H1 (cell line): ENCODE results near the gene RIPK4. TPM values are rescaled to one million over a fixed set of nuclear protein-coding genes. Genes with fewer than 3 reads are reported as not detected.

ENCODE experiments used
- CTCF ChIA-PET: fragments of 300-600 bp; sonication (Branson Sonifier 250); formaldehyde crosslinking; loops from one replicate; lab custom pipeline; 2021; ENCODE audit not compliant: partially characterized antibody; lab: Charles Lee
- POLR2A ChIA-PET: fragments of 300-600 bp; sonication (Branson Sonifier 250); formaldehyde crosslinking; loops from one replicate; lab custom pipeline; 2021; ENCODE audit warnings: inconsistent platforms; ENCODE audit not compliant: partially characterized antibody; lab: Charles Lee
- DNase-seq, 2 experiments: peaks; one replicate each; pipeline versions ENCODE4 v3.0.0 to v3.0.0-alpha.2; 2010 to 2022; ENCODE audit warnings: low spot score in 2 of 2, low read depth in 1 of 2, mixed read lengths in 1 of 2
- FAIRE-seq: peaks from 2 replicates; lab custom pipeline; 2011; peaks lifted over from hg19 to GRCh38; lab: Jason Lieb, UNC
- H2AFZ ChIP-seq: 2 replicates; pipeline ENCODE4 v1.8.1; 2012; ENCODE audit warnings: low read length, inconsistent platforms
- H2AK5ac ChIP-seq: 2 replicates; pipeline ENCODE4 v1.6.1; 2013; ENCODE audit warnings: low read depth, low read length
- H2BK120ac ChIP-seq: replicated peaks from 2 replicates; pipeline ENCODE3; 2013; ENCODE audit warnings: low read depth, low read length, inconsistent platforms
- H2BK12ac ChIP-seq: 2 replicates; pipeline ENCODE4 v1.6.1; 2013; ENCODE audit warnings: low read depth, low read length
- H2BK15ac ChIP-seq: 2 replicates; pipeline ENCODE4 v1.6.1; 2013; ENCODE audit warnings: low read length
- H2BK20ac ChIP-seq: 2 replicates; pipeline ENCODE4 v1.6.1; 2013; ENCODE audit warnings: low read length
- H2BK5ac ChIP-seq: 2 replicates; pipeline ENCODE4 v1.6.1; 2013; ENCODE audit warnings: low read depth, low read length
- H3K14ac ChIP-seq: 2 replicates; pipeline ENCODE4 v1.6.1; 2013; ENCODE audit warnings: inconsistent platforms; ENCODE audit not compliant: insufficient read length
- H3K18ac ChIP-seq: 2 replicates; pipeline ENCODE4 v1.6.1; 2013; ENCODE audit warnings: low read length; ENCODE audit errors: extremely low read depth
- H3K23ac ChIP-seq: 2 replicates; pipeline ENCODE4 v1.6.1; 2013; ENCODE audit warnings: inconsistent platforms; ENCODE audit not compliant: insufficient read length
- H3K23me2 ChIP-seq: 2 replicates; pipeline ENCODE4 v1.6.1; 2013; ENCODE audit warnings: low read depth, low read length
- H3K27ac ChIP-seq: 2 replicates; pipeline ENCODE4 v1.6.1; 2011; ENCODE audit warnings: low read depth, low read length, inconsistent platforms
- H3K27me3 ChIP-seq, 4 experiments: replicated peaks in 1 of 4; 1 replicate in 1 of 4; 2 replicates in 3 of 4; pipeline versions ENCODE4 v1.6.1 to v1.8.1; 2011 to 2013; ENCODE audit warnings: low read length in 3 of 4, mild to moderate bottlenecking in 3 of 4, inconsistent platforms in 2 of 4, mixed read lengths in 2 of 4, moderate library complexity in 1 of 4; ENCODE audit not compliant: control insufficient read depth in 3 of 4, insufficient read depth in 3 of 4; ENCODE audit errors: extremely low read depth in 1 of 4
- H3K36me3 ChIP-seq, 4 experiments: 2 replicates each; pipeline versions ENCODE4 v1.6.1 to v1.8.1; 2011 to 2013; ENCODE audit warnings: mild to moderate bottlenecking in 4 of 4, low read length in 3 of 4, moderate library complexity in 2 of 4, control low read depth in 1 of 4, inconsistent platforms in 1 of 4; ENCODE audit not compliant: insufficient read depth in 4 of 4, control insufficient read depth in 2 of 4
- H3K4ac ChIP-seq: replicated peaks from 2 replicates; pipeline ENCODE3; 2013; ENCODE audit warnings: low read length, low read depth, mixed read lengths, inconsistent platforms; ENCODE audit not compliant: insufficient read length
- H3K4me1 ChIP-seq, 4 experiments: replicated peaks in 1 of 4; 1 replicate in 1 of 4; 2 replicates in 3 of 4; pipeline versions ENCODE4 v1.6.1 to v1.8.1; 2011 to 2013; ENCODE audit warnings: low read length in 3 of 4, inconsistent platforms in 2 of 4, mixed read lengths in 1 of 4; ENCODE audit not compliant: insufficient read depth in 4 of 4, control insufficient read depth in 3 of 4
- H3K4me2 ChIP-seq, 2 experiments: 2 replicates each; pipeline versions ENCODE4 v1.6.1 to v1.8.1; 2011 to 2013; ENCODE audit warnings: low read depth in 2 of 2, low read length in 2 of 2, control low read depth in 1 of 2, inconsistent platforms in 1 of 2, mild to moderate bottlenecking in 1 of 2; ENCODE audit not compliant: insufficient read depth in 1 of 2
- H3K4me3 ChIP-seq, 4 experiments: fragments of 200-600, 300-600 bp in 1 of 4; sonication (generic), shearing (Covaris generic), sonication (Bioruptor Twin) in 1 of 4; 2 replicates each; pipeline versions ENCODE4 v1.5.1 to v1.8.1; 2011 to 2016; ENCODE audit warnings: low read length in 4 of 4, low read depth in 3 of 4, control low read depth in 2 of 4, inconsistent platforms in 2 of 4, mild to moderate bottlenecking in 2 of 4, mixed read lengths in 1 of 4, moderate library complexity in 1 of 4; ENCODE audit not compliant: insufficient read depth in 2 of 4; ENCODE audit errors: extremely low read depth in 1 of 4
- H3K56ac ChIP-seq: replicated peaks from 2 replicates; pipeline ENCODE3; 2013; ENCODE audit warnings: low read depth, mild to moderate bottlenecking, mixed read lengths, low read length, inconsistent platforms; ENCODE audit not compliant: insufficient read length
- H3K79me1 ChIP-seq: 2 replicates; pipeline ENCODE4 v1.6.1; 2013; ENCODE audit warnings: low read depth, low read length, control low read depth
- H3K79me2 ChIP-seq, 2 experiments: 2 replicates each; pipeline versions ENCODE4 v1.6.1 to v1.8.1; 2012 to 2013; ENCODE audit warnings: low read length in 2 of 2, mild to moderate bottlenecking in 2 of 2, inconsistent platforms in 1 of 2; ENCODE audit not compliant: insufficient read depth in 2 of 2, control insufficient read depth in 1 of 2
- H3K9ac ChIP-seq, 4 experiments: replicated peaks in 1 of 4; 1 replicate in 1 of 4; 2 replicates in 3 of 4; pipeline versions ENCODE4 v1.6.1 to v1.8.1; 2011 to 2013; ENCODE audit warnings: low read depth in 3 of 4, low read length in 3 of 4, control low read depth in 2 of 4, mild to moderate bottlenecking in 2 of 4, moderate library complexity in 2 of 4, inconsistent platforms in 1 of 4; ENCODE audit errors: extremely low read depth in 1 of 4
- H3K9me3 ChIP-seq, 2 experiments: 2 replicates each; pipeline versions ENCODE4 v1.6.1 to v1.8.1; 2012 to 2013; ENCODE audit warnings: mild to moderate bottlenecking in 2 of 2, moderate library complexity in 2 of 2, control low read depth in 1 of 2, inconsistent platforms in 1 of 2, low read depth in 1 of 2, low read length in 1 of 2, mixed read lengths in 1 of 2; ENCODE audit not compliant: insufficient read depth in 2 of 2
- H4K20me1 ChIP-seq, 2 experiments: replicated peaks in 1 of 2; 2 replicates each; pipeline versions ENCODE3 to v1.8.1; 2011 to 2013; ENCODE audit warnings: inconsistent platforms in 2 of 2, low read length in 2 of 2, mild to moderate bottlenecking in 1 of 2; ENCODE audit not compliant: insufficient read depth in 2 of 2, control insufficient read depth in 1 of 2
- H4K5ac ChIP-seq: 2 replicates; pipeline ENCODE4 v1.6.1; 2013; ENCODE audit warnings: low read length, low read depth, mixed read lengths, inconsistent platforms; ENCODE audit not compliant: insufficient read length
- H4K8ac ChIP-seq: 2 replicates; pipeline ENCODE4 v1.8.0; 2013; ENCODE audit warnings: mild to moderate bottlenecking, moderate library complexity, low read length, inconsistent platforms; ENCODE audit not compliant: insufficient read depth; ENCODE audit errors: extremely low read depth
- H4K91ac ChIP-seq: replicated peaks from 2 replicates; pipeline ENCODE3; 2013; ENCODE audit warnings: low read length, mixed read lengths, inconsistent platforms; ENCODE audit not compliant: insufficient read length
- ASH2L ChIP-seq: fragments of 200-600, 300-600 bp; sonication (generic); IDR thresholded peaks from one replicate; pipeline ENCODE4 v1.7.1; 2017; ENCODE audit warnings: low read length
- CBX5 ChIP-seq: fragments of 300-800, 300-1000 bp; sonication (generic); IDR thresholded peaks from 2 replicates; pipeline ENCODE4 v1.7.1; 2016; ENCODE audit warnings: antibody characterized with exemption, low read length, low read depth
- HDAC6 ChIP-seq: IDR thresholded peaks from one replicate; pipeline ENCODE4 v1.7.1; 2012; ENCODE audit warnings: low read depth, mild to moderate bottlenecking, inconsistent platforms, low read length, moderate library complexity
- RNF2 ChIP-seq: fragments of 200-900, 300-1000 bp; sonication (generic); IDR thresholded peaks from 2 replicates; pipeline ENCODE4 v1.7.1; 2016; ENCODE audit warnings: borderline replicate concordance, low read depth, mild to moderate bottlenecking, antibody characterized with exemption, low read length; ENCODE audit not compliant: poor library complexity, severe bottlenecking; ENCODE audit errors: missing control alignments
- SIX5 ChIP-seq: IDR thresholded peaks from 2 replicates; pipeline ENCODE4 v1.6.1; 2011; ENCODE audit warnings: mild to moderate bottlenecking, low read depth, low read length
- SP2 ChIP-seq: IDR thresholded peaks from 2 replicates; pipeline ENCODE4 v1.6.1; 2012; ENCODE audit warnings: mild to moderate bottlenecking, low read length, inconsistent platforms
- TBP ChIP-seq: IDR thresholded peaks from 2 replicates; pipeline ENCODE4 v1.6.1; 2011; ENCODE audit warnings: low read depth, low read length, improper control_type of control experiment
- TEAD4 ChIP-seq: IDR thresholded peaks from 2 replicates; pipeline ENCODE4 v1.6.1; 2012; ENCODE audit warnings: low read depth, low read length, inconsistent platforms, mixed read lengths
- USF2 ChIP-seq: IDR thresholded peaks from 2 replicates; pipeline ENCODE4 v1.6.1; 2011; ENCODE audit warnings: low read length, improper control_type of control experiment
- WGBS, 2 experiments: shearing (Covaris generic) in 1 of 2; methylation state at CpG; one replicate each; pipeline versions ENCODE4 v1.1.6 to v1.1.7; 2013 to 2015; ENCODE audit warnings: low lambda C conversion rate in 2 of 2, mixed read lengths in 2 of 2, inconsistent platforms in 1 of 2, low coverage in 1 of 2, missing lambda C conversion rate in 1 of 2; ENCODE audit not compliant: insufficient replicate concordance in 2 of 2, insufficient coverage in 1 of 2, insufficient read length in 1 of 2; ENCODE audit errors: extremely low coverage in 1 of 2, missing lambda C conversion rate in 1 of 2; 5-methylcytosine and 5-hydroxymethylcytosine counted together
- polyA plus RNA-seq, 7 experiments: library from polyadenylated mRNA; depleted of rRNA in 3 of 7; stranded (reverse) in 5 of 7; unstranded in 2 of 7; fragments of >200 nt in 5 of 7; fragments of 200-250 nt in 2 of 7; gene quantifications; 1 replicate in 5 of 7; 2 replicates in 1 of 7; 4 replicates in 1 of 7; pipeline versions ENCODE4 v1.2.1 to v1.2.3, GENCODE V29; 2011 to 2013; ENCODE audit warnings: missing spikeins in 2 of 7, mixed read lengths in 2 of 7
- total RNA-seq: library from RNA; stranded (reverse); fragmentation: NEBNext Ultra II Directional; extraction: Animal tissue kit (Norgen Biotek cat#: 25700); gene quantifications from 2 replicates; pipeline ENCODE4 v1.2.1, GENCODE V29; 2021
- TF ChIP-seq, protein P1 (sequence below): IDR thresholded peaks from 2 replicates; pipeline ENCODE4 v1.6.1; 2011; ENCODE audit warnings: low read depth, mild to moderate bottlenecking, low read length; ENCODE audit not compliant: insufficient read depth

Gene RIPK4
- total and polyA plus RNA-seq, 2 of the 8 experiments (the other 6 are each of a cell fraction or from before 2014, with no cell fraction given) = 2.7 to 5.6 TPM

DNA sequence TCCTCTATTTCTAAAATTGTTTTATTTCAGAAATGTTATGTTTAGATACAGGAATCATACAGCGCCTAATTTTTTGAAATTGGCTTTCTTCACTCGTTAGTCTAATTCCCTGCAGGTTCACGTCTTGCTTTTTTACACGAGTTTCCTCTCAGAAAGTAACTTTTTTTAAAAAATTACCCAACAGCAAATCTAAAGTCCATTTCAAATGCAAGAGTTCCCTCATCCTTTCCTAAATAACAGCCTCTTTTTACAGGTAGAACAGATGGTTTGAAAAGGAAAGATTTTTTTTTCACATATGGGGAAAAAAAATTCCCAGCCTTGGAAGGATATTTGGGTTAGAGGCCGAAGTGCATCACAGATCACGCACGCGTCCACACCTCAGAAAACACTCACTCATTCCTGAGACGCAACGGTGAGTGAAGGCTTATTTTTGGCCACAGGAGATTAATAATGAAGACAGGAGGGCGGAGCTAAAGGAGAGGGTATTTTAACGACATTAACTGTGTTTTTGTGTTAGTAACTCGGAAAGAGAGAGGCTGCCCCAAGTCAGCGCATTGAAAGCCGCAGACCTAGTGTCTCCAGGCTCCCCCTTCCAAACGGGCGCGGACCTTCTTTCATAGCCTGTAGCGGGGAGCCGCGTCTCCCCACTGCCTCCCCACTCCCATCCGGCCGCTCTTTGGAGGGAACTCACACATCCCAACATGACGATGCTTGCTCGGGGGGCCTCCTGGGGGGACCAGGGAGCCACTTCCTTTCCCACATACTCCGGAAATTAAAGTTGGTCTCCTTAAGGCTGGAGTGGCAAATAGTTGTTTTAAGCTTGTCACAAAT is 969 bp upstream of the RIPK4 start:
- no peak overlapping the region for H4K5ac ChIP-seq
- no peak overlapping the region for H2BK20ac ChIP-seq
- H3K4me1 ChIP-seq = peaks cover 19 to 43% (median 34%) of the 10 kb centered on the region in 4 experiments
- DNase-seq (no peak), FAIRE-seq (no peak)
- no peak overlapping the region for H3K14ac ChIP-seq
- no peak overlapping the region for H3K56ac ChIP-seq
- H2AFZ ChIP-seq = no peak overlapping the region
- WGBS, 2 experiments = 4% methylated on average over 26 of the region's 26 CpGs; no CpG with 5 or more reads in 1 of the 2 experiments
- no peak overlapping the region for H2AK5ac ChIP-seq
- POLR2A ChIA-PET = no interaction called here
- H2BK12ac ChIP-seq = no peak overlapping the region
- H2BK5ac ChIP-seq = no peak overlapping the region; the same call in 1 of the 2 replicates
- H3K9ac ChIP-seq = no peak overlapping the region
- H3K4me3 ChIP-seq = peak overlapping the region; percentile 37 to 73 (median 42); a peak in 6 of 8 replicates
- H3K27ac ChIP-seq = no peak overlapping the region
- no peak overlapping the region for H2BK120ac ChIP-seq
- H2BK15ac ChIP-seq = 0 out of 2 replicates have a peak overlapping the region, but pooled peaks have one; percentile 95
- H3K36me3 ChIP-seq = no peaks in the 10 kb centered on the region
- no peak overlapping the region for H3K18ac ChIP-seq
- no peaks in the 10 kb centered on the region for H3K79me1 ChIP-seq
- H3K9me3 ChIP-seq = no peaks in the 10 kb centered on the region
- peaks cover 5 to 10% of the 10 kb centered on the region in 2 experiments for H4K20me1 ChIP-seq
- no peak overlapping the region for H4K8ac ChIP-seq
- no peak overlapping the region for H4K91ac ChIP-seq
- peak overlapping the region; percentile 78 to 94 for H3K4me2 ChIP-seq
- peaks cover 33 to 94% (median 84%) of the 10 kb centered on the region in 4 experiments for H3K27me3 ChIP-seq
- peaks cover 18% of the 10 kb centered on the region for H3K23me2 ChIP-seq
- CTCF ChIA-PET = interaction anchor here (0.7 to 9.1 kb wide), 13 partner anchors 6 to 154 kb away, joined by 3 to 71 read pairs (median 4); no protein-coding TSS in a partner anchor
- H3K79me2 ChIP-seq = peaks cover 0 to 20% of the 10 kb centered on the region in 2 experiments; a peak in 2 of 4 replicates
- no peak overlapping the region for H3K23ac ChIP-seq
- H3K4ac ChIP-seq = no peak overlapping the region
- no peak for TF ChIP-seq CBX5
- TF ChIP-seq HDAC6 = no peak
- TF ChIP-seq SIX5 = no peak
- TF ChIP-seq TEAD4 = no peak
- peak; percentile 8 for TF ChIP-seq RNF2
- peak; percentile 14 for TF ChIP-seq ASH2L
- TF ChIP-seq TBP = no peak
- TF ChIP-seq USF2 = no peak
- no peak for TF ChIP-seq SP2
- TF ChIP-seq, protein P1, sequence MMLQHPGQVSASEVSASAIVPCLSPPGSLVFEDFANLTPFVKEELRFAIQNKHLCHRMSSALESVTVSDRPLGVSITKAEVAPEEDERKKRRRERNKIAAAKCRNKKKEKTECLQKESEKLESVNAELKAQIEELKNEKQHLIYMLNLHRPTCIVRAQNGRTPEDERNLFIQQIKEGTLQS = no peak
